Measurements from ENCODE around the gene GFOD1. TPM values are rescaled to one million over a fixed set of nuclear protein-coding genes. Genes with fewer than 3 reads are reported as not detected.

Gene GFOD1
- 11.5 TPM for polyA plus RNA-seq (2013, experiment 1 of 2)
- polyA plus RNA-seq (2013, experiment 2 of 2): 12.4 TPM

DNA sequence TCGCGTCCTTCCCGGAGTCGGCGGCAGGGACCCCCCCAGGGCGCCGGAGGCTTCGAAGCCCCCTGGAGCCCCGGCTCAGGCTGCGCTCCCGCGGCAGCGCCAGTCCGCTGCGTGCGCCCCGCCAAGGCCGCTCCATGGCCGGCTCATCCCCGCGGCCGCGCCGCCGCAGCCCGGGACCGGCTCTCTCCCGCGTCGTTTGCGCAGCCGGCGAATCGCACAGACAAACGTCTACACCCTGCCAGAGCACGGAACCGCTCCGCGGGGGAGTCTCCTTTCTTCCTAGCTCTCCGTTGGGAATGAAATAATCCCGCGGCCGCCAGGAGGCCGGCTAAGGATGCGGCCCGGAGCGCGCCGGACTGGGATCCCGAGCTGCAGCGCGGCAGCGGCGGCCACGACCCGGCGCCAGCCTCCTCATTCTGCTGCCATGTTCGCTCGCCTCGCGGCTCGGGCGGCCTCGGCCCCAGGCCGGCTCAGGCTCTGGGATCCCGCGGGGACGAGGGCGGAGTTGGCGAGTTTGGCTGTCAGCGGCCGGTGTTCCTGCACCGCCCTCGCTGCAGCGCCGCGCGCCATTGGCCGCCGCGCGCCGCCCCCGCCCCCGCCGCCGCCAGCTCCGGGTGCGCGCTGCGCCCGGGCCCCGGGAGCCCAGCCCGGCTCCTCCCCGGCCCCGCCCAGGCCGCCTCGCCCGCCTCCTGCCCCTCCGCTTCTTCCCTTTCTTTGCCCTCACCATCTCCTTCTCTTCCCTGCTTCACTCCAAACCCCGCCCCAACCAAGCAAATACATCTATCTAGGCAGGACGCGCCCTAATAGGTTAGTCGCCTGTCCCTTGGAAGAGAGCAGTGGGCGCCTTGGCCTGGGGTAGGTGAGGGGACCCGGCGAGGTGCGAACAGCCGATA is at the start of gene GFOD1:
Gene GFOD1, minus strand, starts transcription at position 479 of the 893 bp plus-strand sequence. CDS start 710 bp downstream, outside the sequence.
- H3K27ac ChIP-seq (ENCODE audit: low read depth, low read length, severe bottlenecking): peak within 1 kb of the TSS; percentile 45
- peaks cover 3% of the 10 kb centered on the region for H3K36me3 ChIP-seq (ENCODE audit: control insufficient read depth, insufficient read depth, low read length)
- H3K4me3 ChIP-seq (ENCODE audit: extremely low read depth, insufficient read depth, low read length, poor library complexity, severe bottlenecking): peak within 1 kb of the TSS; percentile 81
- WGBS, 2 experiments (ENCODE audit: insufficient coverage in 2 of 2): 0 to 1% methylated on average over 62 to 80 of the region's 109 CpGs
- H3K4me1 ChIP-seq (ENCODE audit: control insufficient read depth, insufficient read depth, low read length, poor library complexity, severe bottlenecking): peaks cover 23% of the 10 kb centered on the region
- H3K9me3 ChIP-seq (ENCODE audit: control insufficient read depth, low read length): no peaks in the 10 kb centered on the region

DNA sequence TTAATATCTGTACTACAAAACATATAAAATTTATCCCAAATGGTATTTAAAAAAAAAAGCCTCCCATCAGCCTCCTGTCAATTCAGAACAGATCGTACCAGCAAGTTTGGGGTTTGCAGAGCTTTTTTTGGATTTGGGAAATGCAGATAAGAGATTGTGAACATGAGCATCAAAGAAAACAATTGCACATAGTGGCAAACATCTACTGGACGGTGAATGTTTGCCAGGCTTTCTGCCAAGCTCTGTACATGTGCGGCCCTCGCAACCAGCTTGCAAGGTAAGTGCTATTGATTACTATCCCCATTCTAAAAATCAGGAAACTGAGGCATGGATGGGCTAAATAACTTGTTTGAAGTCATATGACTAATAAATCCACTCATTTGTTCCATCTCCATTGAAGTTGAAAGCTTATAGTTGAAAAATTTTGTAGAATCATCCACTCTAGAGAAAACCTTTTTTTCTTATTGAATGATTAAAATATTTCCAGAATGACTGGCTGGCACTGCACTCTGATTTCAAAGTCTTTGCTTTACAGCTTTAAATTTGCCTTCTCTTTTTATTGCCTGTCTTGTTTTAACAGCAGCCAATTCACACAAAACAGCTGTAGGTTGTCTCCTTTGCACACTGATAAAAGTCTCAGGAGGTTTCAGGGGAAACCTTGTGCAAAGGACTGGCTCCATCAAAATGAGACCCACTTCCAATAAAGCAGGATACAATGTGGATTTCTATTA is 49.6 kb upstream of the GFOD1 start:
- WGBS, 2 experiments (ENCODE audit: insufficient coverage in 2 of 2): 95 to 100% methylated on average over 1 to 4 of the region's 4 CpGs
- H3K9me3 ChIP-seq (ENCODE audit: control insufficient read depth, low read length): no peaks in the 10 kb centered on the region
- no peak overlapping the region for H3K27ac ChIP-seq (ENCODE audit: low read depth, low read length, severe bottlenecking)
- H3K4me3 ChIP-seq (ENCODE audit: extremely low read depth, insufficient read depth, low read length, poor library complexity, severe bottlenecking): no peak overlapping the region
- H3K36me3 ChIP-seq (ENCODE audit: control insufficient read depth, insufficient read depth, low read length): no peaks in the 10 kb centered on the region
- no peaks in the 10 kb centered on the region for H3K4me1 ChIP-seq (ENCODE audit: control insufficient read depth, insufficient read depth, low read length, poor library complexity, severe bottlenecking)

DNA sequence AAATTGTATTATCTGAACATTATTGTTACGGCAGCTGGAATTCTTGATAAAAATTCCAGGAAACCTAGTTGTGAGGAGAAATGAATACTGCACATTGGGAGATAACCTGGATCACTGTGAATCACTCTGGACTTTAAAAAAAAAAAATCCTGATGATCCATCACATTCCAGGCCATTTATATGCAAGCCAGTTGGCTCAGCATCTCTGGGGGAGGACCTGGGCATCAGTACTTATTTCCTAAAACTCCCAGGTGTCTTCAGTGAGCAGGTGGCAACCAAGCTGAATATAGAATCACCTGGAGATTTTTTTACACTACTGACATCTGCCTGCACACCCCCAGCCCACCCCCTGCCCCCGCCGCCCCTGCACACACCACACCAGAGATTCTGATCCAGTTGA is 47.9 kb upstream of the GFOD1 start:
- 83% methylated on average over 1 of the region's 3 CpGs; no CpG with 5 or more reads in 1 of the 2 experiments for WGBS, 2 experiments (ENCODE audit: insufficient coverage in 2 of 2)
- Histone ChIP-seq H3K27ac (ENCODE audit: low read depth, low read length, severe bottlenecking) (no peak overlapping the region), H3K4me3 (ENCODE audit: extremely low read depth, insufficient read depth, low read length, poor library complexity, severe bottlenecking) (no peak overlapping the region)

DNA sequence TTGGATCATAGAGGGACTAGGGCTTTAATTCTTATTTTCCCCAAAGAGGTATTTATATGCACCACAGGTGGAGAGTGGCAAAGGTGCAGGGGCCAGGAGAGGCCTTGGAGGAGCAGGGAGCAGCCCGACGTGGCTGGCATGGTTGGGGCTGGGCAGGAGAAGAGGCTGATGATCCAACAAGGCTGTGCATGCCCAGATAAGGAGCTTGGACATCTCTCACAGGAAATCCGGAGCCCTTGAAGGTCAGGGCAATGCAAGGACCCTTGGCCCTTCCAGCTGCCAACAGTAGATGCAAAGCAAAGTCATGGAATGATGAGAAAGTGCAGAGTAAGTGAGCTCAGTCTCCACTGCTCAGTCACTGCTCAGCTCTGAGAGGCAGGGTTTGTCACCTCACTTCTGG is 47.1 kb upstream of the GFOD1 start:
- Histone ChIP-seq H3K4me1 (ENCODE audit: control insufficient read depth, insufficient read depth, low read length, poor library complexity, severe bottlenecking) (no peaks in the 10 kb centered on the region), H3K4me3 (ENCODE audit: extremely low read depth, insufficient read depth, low read length, poor library complexity, severe bottlenecking) (no peak overlapping the region), H3K9me3 (ENCODE audit: control insufficient read depth, low read length) (no peaks in the 10 kb centered on the region), H3K27ac (ENCODE audit: low read depth, low read length, severe bottlenecking) (no peak overlapping the region), H3K36me3 (ENCODE audit: control insufficient read depth, insufficient read depth, low read length) (no peaks in the 10 kb centered on the region)
- 85 to 94% methylated on average over 3 of the region's 3 CpGs for WGBS, 2 experiments (ENCODE audit: insufficient coverage in 2 of 2)

More for the DNA sequence above, 47.9 kb upstream of the GFOD1 start:
- Histone ChIP-seq H3K4me1 (ENCODE audit: control insufficient read depth, insufficient read depth, low read length, poor library complexity, severe bottlenecking) (no peaks in the 10 kb centered on the region), H3K36me3 (ENCODE audit: control insufficient read depth, insufficient read depth, low read length) (no peaks in the 10 kb centered on the region), H3K9me3 (ENCODE audit: control insufficient read depth, low read length) (no peaks in the 10 kb centered on the region)

- no peak overlapping the region for H3K4me3 ChIP-seq (ENCODE audit: extremely low read depth, insufficient read depth, low read length, poor library complexity, severe bottlenecking)
- no peak overlapping the region for H3K27ac ChIP-seq (ENCODE audit: low read depth, low read length, severe bottlenecking)
- 68 to 69% methylated on average over 3 to 4 of the region's 4 CpGs for WGBS, 2 experiments (ENCODE audit: insufficient coverage in 2 of 2)
- H3K9me3 ChIP-seq (ENCODE audit: control insufficient read depth, low read length): no peaks in the 10 kb centered on the region
- H3K36me3 ChIP-seq (ENCODE audit: control insufficient read depth, insufficient read depth, low read length): no peaks in the 10 kb centered on the region
- peaks cover 4% of the 10 kb centered on the region for H3K4me1 ChIP-seq (ENCODE audit: control insufficient read depth, insufficient read depth, low read length, poor library complexity, severe bottlenecking)
These were observed 44.6 kb upstream of the GFOD1 start for GRCh38 chr6:13531956-13532355.

GRCh38 chr6:13528777-13529343 is 41.5 kb upstream of the GFOD1 start:
- H3K36me3 ChIP-seq (ENCODE audit: control insufficient read depth, insufficient read depth, low read length): no peaks in the 10 kb centered on the region
- no peak overlapping the region for H3K4me3 ChIP-seq (ENCODE audit: extremely low read depth, insufficient read depth, low read length, poor library complexity, severe bottlenecking)
- H3K27ac ChIP-seq (ENCODE audit: low read depth, low read length, severe bottlenecking): no peak overlapping the region
- H3K9me3 ChIP-seq (ENCODE audit: control insufficient read depth, low read length): no peaks in the 10 kb centered on the region
- peaks cover 17% of the 10 kb centered on the region for H3K4me1 ChIP-seq (ENCODE audit: control insufficient read depth, insufficient read depth, low read length, poor library complexity, severe bottlenecking)
- 70 to 80% methylated on average over 1 to 4 of the region's 8 CpGs for WGBS, 2 experiments (ENCODE audit: insufficient coverage in 2 of 2)

DNA sequence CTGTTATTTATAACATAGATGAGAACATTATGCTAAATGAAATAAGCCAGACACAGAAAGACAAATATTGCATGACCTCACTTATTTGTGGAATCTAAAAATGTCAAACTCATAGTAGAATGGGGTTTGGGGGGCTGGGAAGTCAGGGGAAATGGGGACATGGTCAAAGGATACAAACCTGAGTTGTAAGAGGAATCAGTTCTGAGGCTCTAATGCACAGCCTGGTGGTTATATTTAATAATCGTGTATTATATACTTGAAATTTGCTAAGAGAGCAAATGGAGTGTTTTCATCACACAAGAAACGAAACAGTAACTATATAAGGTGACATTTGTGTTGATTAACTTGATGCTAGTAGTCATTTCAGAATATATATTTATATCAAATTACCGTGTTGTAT is 40.8 kb upstream of the GFOD1 start:
- H3K36me3 ChIP-seq (ENCODE audit: control insufficient read depth, insufficient read depth, low read length): no peaks in the 10 kb centered on the region
- H3K4me1 ChIP-seq (ENCODE audit: control insufficient read depth, insufficient read depth, low read length, poor library complexity, severe bottlenecking): peaks cover 20% of the 10 kb centered on the region
- no CpG with 5 or more reads among the region's 3 CpGs for WGBS, 2 experiments (ENCODE audit: insufficient coverage in 2 of 2)
- H3K4me3 ChIP-seq (ENCODE audit: extremely low read depth, insufficient read depth, low read length, poor library complexity, severe bottlenecking): no peak overlapping the region
- no peak overlapping the region for H3K27ac ChIP-seq (ENCODE audit: low read depth, low read length, severe bottlenecking)
- no peaks in the 10 kb centered on the region for H3K9me3 ChIP-seq (ENCODE audit: control insufficient read depth, low read length)

GRCh38 chr6:13527671-13528056 is 40.3 kb upstream of the GFOD1 start:
- Histone ChIP-seq H3K36me3 (ENCODE audit: control insufficient read depth, insufficient read depth, low read length) (no peaks in the 10 kb centered on the region), H3K4me3 (ENCODE audit: extremely low read depth, insufficient read depth, low read length, poor library complexity, severe bottlenecking) (no peak overlapping the region), H3K4me1 (ENCODE audit: control insufficient read depth, insufficient read depth, low read length, poor library complexity, severe bottlenecking) (peaks cover 20% of the 10 kb centered on the region), H3K27ac (ENCODE audit: low read depth, low read length, severe bottlenecking) (no peak overlapping the region), H3K9me3 (ENCODE audit: control insufficient read depth, low read length) (no peaks in the 10 kb centered on the region)
- WGBS, 2 experiments (ENCODE audit: insufficient coverage in 2 of 2): 94 to 100% methylated on average over 1 to 2 of the region's 4 CpGs

DNA sequence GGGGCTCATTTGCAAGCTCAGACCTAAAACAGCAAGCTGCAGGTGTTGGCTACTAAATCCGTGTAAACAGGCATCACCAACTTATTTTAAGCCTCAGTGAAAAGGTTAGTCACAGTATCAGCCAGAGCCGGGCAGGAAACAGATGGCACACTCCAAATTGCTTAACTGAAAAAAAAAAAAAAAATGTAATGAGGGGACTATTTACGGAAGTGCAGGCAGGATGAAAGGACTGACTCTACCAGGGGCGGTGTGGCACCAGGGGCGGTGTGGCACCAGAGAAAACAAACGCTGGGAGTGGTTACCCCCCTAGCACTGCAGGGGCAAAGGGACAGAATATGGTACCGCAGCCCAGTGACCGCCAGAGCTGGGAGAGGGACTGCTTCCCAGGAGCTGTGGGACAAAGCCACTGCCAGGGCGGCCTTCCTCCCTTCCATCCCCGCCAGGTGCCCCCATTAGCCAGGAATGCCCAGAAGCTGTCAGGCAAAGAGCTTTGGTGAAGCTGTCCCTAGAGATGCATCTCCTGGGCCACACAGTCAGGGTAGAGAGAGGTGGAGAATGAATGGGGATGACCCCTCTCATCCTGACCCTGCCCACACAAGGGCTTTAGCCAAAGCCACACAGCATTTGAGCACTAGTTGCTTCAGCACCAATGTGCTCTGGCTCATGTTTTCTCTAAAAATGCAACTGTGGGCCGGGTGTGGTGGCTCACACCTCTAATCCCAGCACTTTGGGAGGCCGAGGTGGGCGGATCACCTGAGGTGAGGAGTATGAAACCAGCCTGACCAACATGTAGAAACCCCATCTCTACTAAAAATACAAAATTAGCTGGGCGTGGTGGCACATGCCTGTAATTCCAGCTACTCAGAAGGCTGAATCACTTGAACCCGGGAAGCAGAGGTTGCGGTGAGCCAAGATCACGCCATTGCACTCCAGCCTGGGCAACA is 39.6 kb upstream of the GFOD1 start:
- Histone ChIP-seq H3K27ac (ENCODE audit: low read depth, low read length, severe bottlenecking) (no peak overlapping the region), H3K36me3 (ENCODE audit: control insufficient read depth, insufficient read depth, low read length) (no peaks in the 10 kb centered on the region), H3K9me3 (ENCODE audit: control insufficient read depth, low read length) (no peaks in the 10 kb centered on the region), H3K4me3 (ENCODE audit: extremely low read depth, insufficient read depth, low read length, poor library complexity, severe bottlenecking) (no peak overlapping the region), H3K4me1 (ENCODE audit: control insufficient read depth, insufficient read depth, low read length, poor library complexity, severe bottlenecking) (peaks cover 20% of the 10 kb centered on the region)
- 88 to 95% methylated on average over 15 to 16 of the region's 17 CpGs for whole genome bisulfite sequencing, 2 experiments (ENCODE audit: insufficient coverage in 2 of 2)

DNA sequence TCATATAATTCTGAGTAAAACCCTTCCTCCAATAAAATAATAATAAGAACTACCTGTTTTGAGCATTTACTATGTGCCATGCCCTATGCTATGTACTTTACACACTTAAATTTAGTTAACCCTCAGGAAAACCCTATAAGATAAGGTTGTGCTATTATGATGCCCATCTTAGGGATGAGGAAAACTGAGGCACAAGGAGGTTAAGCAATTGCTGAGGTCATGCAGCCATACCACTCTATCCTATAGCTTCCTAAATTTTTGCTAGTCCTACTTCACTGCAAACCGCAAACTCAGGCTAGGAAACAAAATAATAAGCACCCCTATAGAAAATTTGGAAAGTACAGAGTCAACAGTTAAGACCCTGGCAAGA is 38.9 kb upstream of the GFOD1 start:
- Histone ChIP-seq H3K27ac (ENCODE audit: low read depth, low read length, severe bottlenecking) (no peak overlapping the region), H3K4me1 (ENCODE audit: control insufficient read depth, insufficient read depth, low read length, poor library complexity, severe bottlenecking) (peaks cover 20% of the 10 kb centered on the region), H3K36me3 (ENCODE audit: control insufficient read depth, insufficient read depth, low read length) (no peaks in the 10 kb centered on the region), H3K4me3 (ENCODE audit: extremely low read depth, insufficient read depth, low read length, poor library complexity, severe bottlenecking) (no peak overlapping the region), H3K9me3 (ENCODE audit: control insufficient read depth, low read length) (no peaks in the 10 kb centered on the region)
- 100% methylated on average over 1 of the region's 1 CpG; no CpG with 5 or more reads in 1 of the 2 experiments for WGBS, 2 experiments (ENCODE audit: insufficient coverage in 2 of 2)

Measured in mesodermal cell (in vitro differentiated cells).